Activated CD4-positive, alpha-beta T cell treated with anti-CD3 and anti-CD28 coated beads, Interleukin-2, Interleukin-4, amounts not matched to agents 100 ng/mL and 50 ng/mL, durations not matched to agents 16 hours and 8 hours (primary cell): Measurements from ENCODE around the gene ESR1.

Experiments used
- DNase-seq: peaks from one replicate; pipeline ENCODE4 v3.0.0-alpha.2; 2020; ENCODE audit warnings: low spot score

ESR1 gene

GRCh38 chr6:151807513-151808370, at the start of gene ESR1:
Gene ESR1, plus strand, starts transcription at chr6:151807682. Its CDS starts 231 bp downstream, at chr6:151807913.
- no peak for DNase-seq

- DNase-seq: no peak
Observed at GRCh38 chr6:151760486-151760885, 47.0 kb upstream of the ESR1 start.

- no peak for DNase-seq
Observed at GRCh38 chr6:151761851-151762250, 45.6 kb upstream of the ESR1 start.

- no peak for DNase-seq
Observed at GRCh38 chr6:151762817-151763216, 44.7 kb upstream of the ESR1 start.

- DNase-seq: no peak
Observed at GRCh38 chr6:151763303-151763702, 44.2 kb upstream of the ESR1 start.

GRCh38 chr6:151763938-151764680, 43.4 kb upstream of the ESR1 start:
- peak; percentile 30 for DNase-seq

GRCh38 chr6:151765444-151765886, 42.0 kb upstream of the ESR1 start:
- peak; percentile 65 for DNase-seq

GRCh38 chr6:151772446-151772845, 35.0 kb upstream of the ESR1 start:
- no peak for DNase-seq

GRCh38 chr6:151773382-151773781, 34.1 kb upstream of the ESR1 start:
- no peak for DNase-seq

- no peak for DNase-seq
Observed at GRCh38 chr6:151782560-151782959, 24.9 kb upstream of the ESR1 start.

- DNase-seq: no peak
Observed at GRCh38 chr6:151783692-151784091, 23.8 kb upstream of the ESR1 start.

- no peak for DNase-seq
Observed at GRCh38 chr6:151784441-151785214, 22.9 kb upstream of the ESR1 start.

- no peak for DNase-seq
Observed at GRCh38 chr6:151796842-151797530, 10.5 kb upstream of the ESR1 start.

- no peak for DNase-seq
Observed at GRCh38 chr6:151803743-151804142, 3.7 kb upstream of the ESR1 start.

- DNase-seq: no peak
Observed at GRCh38 chr6:151804585-151805285, 2.7 kb upstream of the ESR1 start.

- DNase-seq: no peak
Observed at GRCh38 chr6:151805286-151805840, 2.1 kb upstream of the ESR1 start.

- no peak for DNase-seq
Observed at GRCh38 chr6:151806757-151807512, 547 bp upstream of the ESR1 start.

- DNase-seq: no peak
Observed at GRCh38 chr6:151808371-151809241, 1.1 kb downstream of the ESR1 start.

- no peak for DNase-seq
Observed at GRCh38 chr6:151811081-151811480, 3.6 kb downstream of the ESR1 start.
